ENCODE measurements around the gene BCR.

The BCR gene

DNA sequence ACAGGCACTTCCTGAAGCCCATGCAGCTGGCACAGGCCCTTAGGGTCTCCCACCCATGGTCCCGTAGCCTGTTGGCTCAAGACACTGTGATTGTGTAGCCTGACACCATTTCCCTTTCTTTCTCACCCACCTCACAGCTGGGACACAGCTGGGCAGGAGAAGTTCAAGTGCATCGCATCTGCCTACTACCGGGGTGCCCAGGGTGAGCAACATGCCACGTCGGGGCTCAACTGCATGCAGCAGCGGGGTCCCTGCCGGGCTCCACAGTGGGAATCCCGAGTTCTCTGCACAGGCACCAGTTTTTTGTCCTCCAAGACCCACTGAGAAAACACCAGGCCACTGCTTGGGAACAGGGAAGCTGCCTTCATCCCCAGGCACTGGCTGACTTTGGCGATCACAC, 24.5 kb upstream of the BCR start:
- in situ Hi-C loops (cut with MboI; ENCODE audit: low pct_unique_long_range_greater_than_20kb, low sequenced_read_pairs, unreplicated experiment) = no loop called here

DNA sequence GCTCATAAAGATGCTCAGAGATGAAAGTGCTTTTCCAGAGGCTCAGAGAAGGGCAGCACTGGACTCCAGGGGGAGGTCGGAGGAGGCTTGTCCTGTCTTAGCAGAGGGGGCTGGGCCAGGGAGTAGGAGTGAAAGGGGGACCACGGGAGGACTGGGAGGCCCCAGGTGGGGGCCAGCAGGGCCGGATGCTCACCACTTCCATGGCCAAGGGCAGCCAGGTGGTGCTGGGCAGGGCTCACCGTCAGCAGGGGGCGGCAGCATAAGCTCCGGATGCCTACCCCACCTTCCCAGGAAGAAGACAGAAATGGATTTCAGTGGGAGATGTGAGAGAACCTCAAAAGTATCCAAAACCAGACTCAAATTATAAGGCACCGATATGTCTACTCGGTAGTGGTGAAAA, 24.0 kb upstream of the BCR start:
- DNase-seq (ENCODE audit: low spot score) = no peak
- TF ChIP-seq, protein P1, sequence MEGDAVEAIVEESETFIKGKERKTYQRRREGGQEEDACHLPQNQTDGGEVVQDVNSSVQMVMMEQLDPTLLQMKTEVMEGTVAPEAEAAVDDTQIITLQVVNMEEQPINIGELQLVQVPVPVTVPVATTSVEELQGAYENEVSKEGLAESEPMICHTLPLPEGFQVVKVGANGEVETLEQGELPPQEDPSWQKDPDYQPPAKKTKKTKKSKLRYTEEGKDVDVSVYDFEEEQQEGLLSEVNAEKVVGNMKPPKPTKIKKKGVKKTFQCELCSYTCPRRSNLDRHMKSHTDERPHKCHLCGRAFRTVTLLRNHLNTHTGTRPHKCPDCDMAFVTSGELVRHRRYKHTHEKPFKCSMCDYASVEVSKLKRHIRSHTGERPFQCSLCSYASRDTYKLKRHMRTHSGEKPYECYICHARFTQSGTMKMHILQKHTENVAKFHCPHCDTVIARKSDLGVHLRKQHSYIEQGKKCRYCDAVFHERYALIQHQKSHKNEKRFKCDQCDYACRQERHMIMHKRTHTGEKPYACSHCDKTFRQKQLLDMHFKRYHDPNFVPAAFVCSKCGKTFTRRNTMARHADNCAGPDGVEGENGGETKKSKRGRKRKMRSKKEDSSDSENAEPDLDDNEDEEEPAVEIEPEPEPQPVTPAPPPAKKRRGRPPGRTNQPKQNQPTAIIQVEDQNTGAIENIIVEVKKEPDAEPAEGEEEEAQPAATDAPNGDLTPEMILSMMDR (IDR thresholded peaks at IDR 0.05; ENCODE audit: extremely low read depth, insufficient read depth, missing control alignments) = no peak

More for the DNA sequence above, 24.5 kb upstream of the BCR start:
- DNase-seq (ENCODE audit: low spot score) = no peak
- TF ChIP-seq, protein P1 (IDR thresholded peaks at IDR 0.05; ENCODE audit: extremely low read depth, insufficient read depth, missing control alignments) = no peak

GRCh38 chr22:23157560-23158515, 22.5 kb upstream of the BCR start:
- in situ Hi-C loops (cut with MboI; ENCODE audit: low pct_unique_long_range_greater_than_20kb, low sequenced_read_pairs, unreplicated experiment) = no loop called here
- TF ChIP-seq, protein P1 (IDR thresholded peaks at IDR 0.05; ENCODE audit: extremely low read depth, insufficient read depth, missing control alignments) = no peak
- no peak for DNase-seq (ENCODE audit: low spot score)

More for the DNA sequence above, 24.0 kb upstream of the BCR start:
- in situ Hi-C loops (cut with MboI; ENCODE audit: low pct_unique_long_range_greater_than_20kb, low sequenced_read_pairs, unreplicated experiment) = no loop called here

GRCh38 chr22:23158516-23159290, 21.6 kb upstream of the BCR start:
- TF ChIP-seq, protein P1 (IDR thresholded peaks at IDR 0.05; ENCODE audit: extremely low read depth, insufficient read depth, missing control alignments) = no peak
- in situ Hi-C loops (cut with MboI; ENCODE audit: low pct_unique_long_range_greater_than_20kb, low sequenced_read_pairs, unreplicated experiment) = no loop called here
- DNase-seq (ENCODE audit: low spot score) = no peak

- DNase-seq (ENCODE audit: low spot score) = no peak
- TF ChIP-seq, protein P1 (IDR thresholded peaks at IDR 0.05; ENCODE audit: extremely low read depth, insufficient read depth, missing control alignments) = no peak
- in situ Hi-C loops (cut with MboI; ENCODE audit: low pct_unique_long_range_greater_than_20kb, low sequenced_read_pairs, unreplicated experiment) = no loop called here
These were observed 21.0 kb upstream of the BCR start for GRCh38 chr22:23159291-23159630.

DNA sequence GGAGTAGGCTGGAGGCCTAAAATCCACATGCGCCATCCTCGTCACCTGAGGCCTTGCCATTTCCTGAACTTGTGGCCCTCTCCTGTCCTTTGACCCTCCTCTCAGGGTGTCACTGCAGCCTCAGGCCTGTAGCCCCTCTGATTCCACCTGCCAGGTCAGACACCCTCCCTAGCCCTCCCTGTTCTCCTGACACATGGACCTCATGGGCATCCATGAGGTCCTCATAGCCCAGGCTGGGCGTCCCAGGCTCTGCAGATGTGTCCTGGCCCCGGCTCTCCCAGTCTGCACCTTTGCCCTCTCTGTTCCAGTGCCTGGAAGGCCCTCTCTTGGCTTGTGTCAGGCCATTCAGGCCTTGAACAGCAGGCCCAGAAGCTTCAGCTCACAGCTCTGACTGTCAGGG, 19.3 kb upstream of the BCR start:
- in situ Hi-C loops (cut with MboI; ENCODE audit: low pct_unique_long_range_greater_than_20kb, low sequenced_read_pairs, unreplicated experiment) = no loop called here
- no peak for DNase-seq (ENCODE audit: low spot score)

More for the DNA sequence above, 19.3 kb upstream of the BCR start:
- TF ChIP-seq, protein P1 (IDR thresholded peaks at IDR 0.05; ENCODE audit: extremely low read depth, insufficient read depth, missing control alignments) = no peak

All from GM13977 (cell line).